ENCODE measurements around the gene ZBTB1. TPM values are rescaled to one million over a fixed set of nuclear protein-coding genes. Genes with fewer than 3 reads are reported as not detected.
"Not testable (repeated sequence)": the region's sequence is repeated elsewhere in the genome, so short reads cannot be mapped to it uniquely, and the experiment has no call there.

Gene ZBTB1
- total RNA-seq, 6 experiments from 2014 or later = 10.6 to 16.8 (median 14.9) TPM

DNA sequence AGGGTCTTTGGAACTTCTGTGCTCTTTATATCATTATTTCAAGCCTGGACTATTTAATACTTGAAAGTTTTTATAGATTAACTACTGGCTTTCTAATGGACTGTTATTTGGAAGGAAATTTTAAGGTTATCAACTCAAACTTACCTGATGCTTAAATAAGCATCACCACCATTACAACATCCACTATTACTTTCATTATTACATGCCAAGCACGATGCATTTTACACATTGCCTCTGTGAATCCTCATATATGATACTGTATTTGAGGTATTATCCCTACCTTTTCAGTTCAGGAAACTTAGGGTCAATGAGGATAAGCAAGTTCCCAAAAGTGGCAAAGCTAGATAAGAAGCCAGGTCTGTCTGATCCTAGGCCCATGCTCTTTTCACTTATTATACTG lies 12.4 kb downstream of the ZBTB1 start:
- DNase-seq = no peak
- H3K36me3 ChIP-seq = peaks cover 0 to 5% (median 1%) of the 10 kb centered on the region in 4 donors
- intact Hi-C loops (cut with DNase I) = no loop called here
- no peak overlapping the region for H3K27ac ChIP-seq
- H3K4me1 ChIP-seq = peaks cover 0 to 5% (median 0%) of the 10 kb centered on the region in 4 donors
- H3K4me3 ChIP-seq = no peak overlapping the region
- ATAC-seq = no peak
- no peaks in the 10 kb centered on the region for H3K9me3 ChIP-seq
- no peaks in the 10 kb centered on the region for H3K27me3 ChIP-seq
- TF ChIP-seq POLR2A (IDR thresholded peaks at IDR 0.05) (no peak), CTCF (IDR thresholded peaks at IDR 0.05) (no peak)
- 82% methylated on average over 1 of the region's 1 CpG for WGBS (ENCODE audit: insufficient coverage, low coverage, low lambda C conversion rate, missing lambda C conversion rate)

- H3K27me3 ChIP-seq; DNase-seq; H3K4me1 ChIP-seq; intact Hi-C loops (cut with DNase I); ATAC-seq; H3K27ac ChIP-seq; H3K4me3 ChIP-seq; H3K9me3 ChIP-seq: not testable (repeated sequence)
- 86% methylated on average over 1 of the region's 6 CpGs for WGBS (ENCODE audit: insufficient coverage, low coverage, low lambda C conversion rate, missing lambda C conversion rate)
- H3K36me3 ChIP-seq = peaks cover 0 to 12% (median 5%) of the 10 kb centered on the region in 4 donors
These were observed 13.1 kb downstream of the ZBTB1 start for GRCh38 chr14:64517667-64518066.

- Histone ChIP-seq H3K4me3 (no peak overlapping the region), H3K36me3 (peaks cover 0 to 18% (median 6%) of the 10 kb centered on the region in 4 donors), H3K9me3 (no peaks in the 10 kb centered on the region), H3K4me1 (peaks cover 0 to 5% (median 0%) of the 10 kb centered on the region in 4 donors), H3K27me3 (no peaks in the 10 kb centered on the region), H3K27ac (no peak overlapping the region)
- 93% methylated on average over 4 of the region's 4 CpGs for WGBS (ENCODE audit: insufficient coverage, low coverage, low lambda C conversion rate, missing lambda C conversion rate)
- ATAC-seq (no peak), DNase-seq (no peak)
- TF ChIP-seq CTCF (IDR thresholded peaks at IDR 0.05) (no peak), POLR2A (IDR thresholded peaks at IDR 0.05) (no peak)
- intact Hi-C loops (cut with DNase I) = no loop called here
These were observed 13.7 kb downstream of the ZBTB1 start for GRCh38 chr14:64518229-64518628.

GRCh38 chr14:64520699-64521098 lies 16.1 kb downstream of the ZBTB1 start:
- no peak for DNase-seq
- no peak for TF ChIP-seq POLR2A (IDR thresholded peaks at IDR 0.05)
- H3K27me3 ChIP-seq = no peaks in the 10 kb centered on the region
- ATAC-seq = no peak
- H3K27ac ChIP-seq = no peak overlapping the region
- H3K4me3 ChIP-seq = no peak overlapping the region
- H3K36me3 ChIP-seq = peaks cover 0 to 18% (median 6%) of the 10 kb centered on the region in 4 donors
- H3K9me3 ChIP-seq = no peaks in the 10 kb centered on the region
- WGBS (ENCODE audit: insufficient coverage, low coverage, low lambda C conversion rate, missing lambda C conversion rate) = 91% methylated on average over 4 of the region's 4 CpGs
- H3K4me1 ChIP-seq = no peaks in the 10 kb centered on the region
- intact Hi-C loops (cut with DNase I) = no loop called here

- Histone ChIP-seq H3K4me3 (no peak overlapping the region), H3K4me1 (no peaks in the 10 kb centered on the region), H3K9me3 (no peaks in the 10 kb centered on the region), H3K36me3 (peaks cover 0 to 18% (median 6%) of the 10 kb centered on the region in 4 donors), H3K27ac (no peak overlapping the region), H3K27me3 (no peaks in the 10 kb centered on the region)
- DNase-seq (no peak), ATAC-seq (no peak)
- 69% methylated on average over 9 of the region's 9 CpGs for WGBS (ENCODE audit: insufficient coverage, low coverage, low lambda C conversion rate, missing lambda C conversion rate)
- no peak for TF ChIP-seq POLR2A (IDR thresholded peaks at IDR 0.05)
- TF ChIP-seq CTCF (IDR thresholded peaks at IDR 0.05) = no peak
- intact Hi-C loops (cut with DNase I) = no loop called here
These were observed 18.2 kb downstream of the ZBTB1 start for GRCh38 chr14:64522591-64523355.
